GM12864 (cell line): ENCODE results near the gene USP47.

Experiments
- DNase-seq: peaks from one replicate; pipeline ENCODE4 v3.0.0-alpha.2; 2011; ENCODE audit warnings: low read depth
- H3K4me3 ChIP-seq: 2 replicates; pipeline ENCODE4 v1.5.1; 2011; ENCODE audit warnings: mild to moderate bottlenecking, low read depth, low read length, control low read depth
- CTCF ChIP-seq: IDR thresholded peaks from 2 replicates; pipeline ENCODE4 v1.5.1; 2011; ENCODE audit warnings: low read depth, mild to moderate bottlenecking, moderate library complexity, low read length, control low read depth, inconsistent platforms; ENCODE audit errors: missing control alignments

The USP47 gene

DNA sequence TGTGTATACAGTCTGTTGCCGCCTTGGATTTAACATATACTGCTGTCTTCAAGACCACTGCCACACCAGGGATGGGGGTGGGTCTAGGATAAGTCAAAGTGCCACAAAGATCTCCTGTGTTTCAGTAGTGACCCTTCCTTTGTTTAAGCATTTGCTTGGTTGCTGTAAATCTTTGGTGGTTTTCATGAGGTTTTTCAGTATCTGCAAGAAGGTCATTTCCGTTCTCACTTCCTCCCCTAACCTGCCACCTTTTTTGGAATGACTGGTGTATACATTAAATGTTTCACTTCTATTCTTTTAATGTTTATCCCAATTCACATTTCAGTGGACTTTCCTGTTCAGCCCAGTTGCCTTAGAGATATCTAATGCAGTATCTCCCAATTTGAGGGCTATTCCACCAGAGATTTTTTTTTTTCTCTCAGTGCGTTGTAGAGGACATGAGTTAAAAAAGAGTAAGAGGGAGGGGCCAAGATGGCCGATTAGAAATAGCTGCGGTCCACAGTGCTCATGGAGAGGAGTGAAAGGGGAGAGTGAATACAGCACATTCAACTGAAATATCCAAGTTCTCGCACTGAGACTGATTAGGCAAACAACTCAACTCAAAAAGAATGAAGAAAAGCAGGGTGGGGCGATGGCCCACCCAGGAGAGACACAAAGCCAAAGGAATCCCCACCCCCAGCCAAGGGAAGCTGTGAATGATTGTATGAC lies 43.2 kb downstream of the USP47 start:
- no peak overlapping the region for H3K4me3 ChIP-seq
- TF ChIP-seq CTCF = no peak
- peak; percentile 41 for DNase-seq

GRCh38 chr11:11894486-11894885 lies 52.7 kb downstream of the USP47 start:
- TF ChIP-seq CTCF = no peak

GRCh38 chr11:11895672-11896071 lies 53.9 kb downstream of the USP47 start:
- no peak overlapping the region for H3K4me3 ChIP-seq
- DNase-seq = no peak
- TF ChIP-seq CTCF = no peak

More at GRCh38 chr11:11894486-11894885, 52.7 kb downstream of the USP47 start:
- no peak for DNase-seq
- no peak overlapping the region for H3K4me3 ChIP-seq

- TF ChIP-seq CTCF = no peak
- no peak overlapping the region for H3K4me3 ChIP-seq
- DNase-seq = no peak
Observed at GRCh38 chr11:11898648-11899047, 56.9 kb downstream of the USP47 start.

DNA sequence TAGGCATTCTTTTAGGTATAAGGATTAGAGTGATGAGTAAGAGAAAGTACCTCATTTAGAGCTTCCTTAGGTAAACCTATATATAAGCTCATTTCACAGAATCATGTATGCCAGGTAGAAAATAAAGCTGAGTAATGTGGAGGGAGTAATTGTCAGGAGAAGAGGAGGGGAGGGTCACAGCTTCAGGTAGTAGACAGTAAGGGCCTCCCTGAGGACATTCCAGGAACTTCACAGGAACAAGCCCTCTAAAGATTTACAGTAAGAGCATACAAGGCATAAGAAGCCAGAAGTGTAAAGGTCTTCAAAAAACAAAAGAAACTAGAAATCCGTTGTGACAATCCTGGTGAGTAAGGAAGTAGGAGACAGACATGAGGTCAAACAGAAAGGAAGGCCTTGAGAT lies 57.6 kb downstream of the USP47 start:
- DNase-seq = no peak
- no peak for TF ChIP-seq CTCF
- no peak overlapping the region for H3K4me3 ChIP-seq

DNA sequence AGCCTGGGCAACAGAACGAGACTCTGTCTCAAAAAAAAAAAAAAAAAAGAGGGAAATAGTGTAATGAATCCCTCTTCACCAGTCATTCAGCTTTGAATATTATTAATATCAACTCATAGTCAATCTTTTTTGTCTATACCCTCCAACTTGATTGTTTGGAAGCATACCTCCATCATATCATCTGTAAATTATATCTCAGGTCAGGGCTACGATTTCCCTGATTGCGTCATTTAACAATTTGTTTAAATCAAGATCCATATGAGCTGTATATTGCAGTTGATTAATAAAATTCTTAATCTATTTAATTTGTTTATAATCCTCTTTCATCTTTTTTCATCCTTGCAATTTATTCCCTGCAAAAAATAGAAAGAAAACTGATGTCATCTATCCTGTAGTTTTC lies 60.2 kb downstream of the USP47 start:
- H3K4me3 ChIP-seq = no peak overlapping the region
- DNase-seq = no peak
- no peak for TF ChIP-seq CTCF

- no peak for DNase-seq
- TF ChIP-seq CTCF = no peak
- no peak overlapping the region for H3K4me3 ChIP-seq
Observed at GRCh38 chr11:11909727-11910126, 68.0 kb downstream of the USP47 start.
